Measurements from ENCODE around the gene FANCC. TPM values are rescaled to one million over a fixed set of nuclear protein-coding genes. Genes with fewer than 3 reads are reported as not detected.

FANCC gene
- total and polyA plus RNA-seq, 2 of the 4 experiments (the other 2 are of a cell fraction), result 4.7 to 6.3 TPM

GRCh38 chr9:95273369-95274022 lies 44.0 kb downstream of the FANCC start:
- intact Hi-C loops (cut with micrococcal nuclease), result no loop called here
- H3K9ac ChIP-seq (ENCODE audit: low read depth, low read length), result no peak overlapping the region
- DNase-seq, result no peak
- H3K36me3 ChIP-seq (ENCODE audit: control insufficient read depth, insufficient read depth, low read length), result no peaks in the 10 kb centered on the region
- H2AFZ ChIP-seq (replicated peaks; ENCODE audit: low read length, poor library complexity), result no peak overlapping the region
- H3K4me3 ChIP-seq (ENCODE audit: insufficient read depth, low read depth, low read length), result no peak overlapping the region
- no peak overlapping the region for H3K27ac ChIP-seq (ENCODE audit: insufficient read depth, low read length)
- H2AK5ac ChIP-seq (ENCODE audit: low read depth, low read length), result no peak overlapping the region
- H2BK5ac ChIP-seq (ENCODE audit: low read depth, low read length, poor library complexity, severe bottlenecking), result no peak overlapping the region
- no peak overlapping the region for H3K23ac ChIP-seq (ENCODE audit: low read depth, low read length)
- H3K4me1 ChIP-seq (ENCODE audit: control insufficient read depth, insufficient read depth, low read length), result no peaks in the 10 kb centered on the region
- no peak overlapping the region for H4K5ac ChIP-seq (ENCODE audit: low read depth, low read length)
- H3K9me3 ChIP-seq (ENCODE audit: control insufficient read depth, insufficient read depth, low read length), result no peaks in the 10 kb centered on the region
- ChIA-PET POLR2A (ENCODE audit: unreplicated experiment) (no interaction called here), CTCF (no interaction called here)
- H3K4me2 ChIP-seq (ENCODE audit: low read depth, low read length), result no peak overlapping the region
- H2BK120ac ChIP-seq (ENCODE audit: low read depth, low read length), result no peak overlapping the region
- TF ChIP-seq MAZ (IDR thresholded peaks at IDR 0.05; ENCODE audit: borderline replicate concordance, low read depth, low read length) (no peak), RCOR1 (IDR thresholded peaks at IDR 0.05; ENCODE audit: insufficient replicate concordance, low read length) (no peak), RAD21 (IDR thresholded peaks at IDR 0.05; ENCODE audit: low read length) (no peak), RFX5 (IDR thresholded peaks at IDR 0.05; ENCODE audit: low read depth, low read length) (no peak), POLR2A (IDR thresholded peaks at IDR 0.05; ENCODE audit: low read depth, low read length) (no peak), MAFK (IDR thresholded peaks at IDR 0.05; ENCODE audit: low read depth, low read length) (no peak), SMC3 (IDR thresholded peaks at IDR 0.05; ENCODE audit: low read depth, low read length) (no peak), CTCF (conservative IDR thresholded peaks at IDR 0.05; ENCODE audit: low read depth, low read length) (no peak)
- no peak overlapping the region for H2AK9ac ChIP-seq (replicated peaks; ENCODE audit: low read depth, low read length, poor library complexity)
- H4K91ac ChIP-seq (ENCODE audit: insufficient read depth, low read depth, low read length), result no peak overlapping the region
- BruUV-seq (replicated peaks), result no TSS peak
- no peak overlapping the region for H3K56ac ChIP-seq (ENCODE audit: extremely low read depth, insufficient read depth, low read length)
- H3K9me1 ChIP-seq (ENCODE audit: insufficient read depth, low read length), result no peaks in the 10 kb centered on the region
- in situ Hi-C loops (cut with MboI; ENCODE audit: low sequenced_read_pairs), result no loop called here
- no peak for ATAC-seq (ENCODE audit: low read depth)
- no peak overlapping the region for H3K14ac ChIP-seq (replicated peaks; ENCODE audit: low read depth, low read length)
- H4K8ac ChIP-seq (ENCODE audit: low read depth in 2 of 2, low read length in 2 of 2), result no peak overlapping the region
- no peak overlapping the region for H2BK15ac ChIP-seq (ENCODE audit: low read depth, low read length)
- H4K20me1 ChIP-seq (ENCODE audit: insufficient read depth, low read length), result no peaks in the 10 kb centered on the region
- no peak overlapping the region for H3K18ac ChIP-seq (ENCODE audit: low read depth, low read length)
- WGBS, 2 experiments (ENCODE audit: extremely low coverage in 2 of 2, insufficient read length in 1 of 2), result no CpG with 5 or more reads among the region's 4 CpGs
- no peak overlapping the region for H2BK20ac ChIP-seq (ENCODE audit: low read depth, low read length)
- peaks cover 0 to 3% of the 10 kb centered on the region in 2 experiments; a peak in 2 of 4 replicates for H3K79me1 ChIP-seq (ENCODE audit: low read depth in 1 of 2, low read length in 2 of 2)
- H3K4ac ChIP-seq (ENCODE audit: low read depth, low read length), result no peak overlapping the region
- H3K27me3 ChIP-seq (ENCODE audit: control insufficient read depth, insufficient read depth, low read length), result no peaks in the 10 kb centered on the region
- dilution Hi-C loops (cut with HindIII; ENCODE audit: low sequenced_read_pairs, unreplicated experiment), result no loop called here

All from IMR-90 (cell line).